Activated T-cell treated with anti-CD3 and anti-CD28 coated beads, Interleukin-2, amount 50 U/mL, for 24 hours (primary cell): Measurements from ENCODE around the gene GSTM5.
A peak's percentile ranks its signal among the peaks of the same experiment; 100 is the strongest.
"Not testable (repeated sequence)": the region's sequence is repeated elsewhere in the genome, so short reads cannot be mapped to it uniquely, and the experiment has no call there.

Experiments used
- DNase-seq: peaks from one replicate; pipeline ENCODE4 v3.0.0-alpha.2; 2020
- H3K27ac Mint-ChIP-seq: 2 replicates; pipeline ENCODE4 v1.8.0; 2020; ENCODE audit warnings: mild to moderate bottlenecking, mixed read lengths
- H3K27me3 Mint-ChIP-seq: 2 replicates; pipeline ENCODE4 v1.8.0; 2020; ENCODE audit warnings: mixed read lengths
- H3K36me3 Mint-ChIP-seq: 2 replicates; pipeline ENCODE4 v1.8.0; 2020; ENCODE audit warnings: low read depth, mixed read lengths
- H3K4me1 Mint-ChIP-seq: 2 replicates; pipeline ENCODE4 v1.8.0; 2020; ENCODE audit warnings: low read depth, mixed read lengths
- H3K4me3 Mint-ChIP-seq: 2 replicates; pipeline ENCODE4 v1.8.0; 2020; ENCODE audit warnings: mild to moderate bottlenecking, moderate library complexity, mixed read lengths
- H3K9me3 Mint-ChIP-seq: 2 replicates; pipeline ENCODE4 v1.8.0; 2020; ENCODE audit warnings: mixed read lengths

The GSTM5 gene

DNA sequence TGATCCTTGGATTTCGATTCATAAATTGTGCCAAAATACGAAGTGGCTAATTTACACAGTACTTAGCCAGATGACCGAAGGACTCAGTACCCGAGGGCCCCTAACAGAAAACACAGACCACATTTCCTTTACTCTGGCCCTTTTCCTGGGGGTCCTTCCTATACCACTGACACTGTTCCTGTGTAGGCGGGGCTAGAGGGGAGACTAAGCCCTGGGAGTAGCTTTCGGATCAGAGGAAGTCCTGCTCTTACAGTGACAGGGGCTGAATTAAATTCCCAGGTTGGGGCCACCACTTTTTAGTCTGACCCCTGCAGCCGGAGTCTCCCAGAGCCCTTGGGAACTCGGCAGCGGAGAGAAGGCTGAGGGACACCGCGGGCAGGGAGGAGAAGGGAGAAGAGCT, 24.9 kb upstream of the GSTM5 start:
- Mint-ChIP-seq H3K4me3 (peak overlapping the region; percentile 91), H3K4me1 (peaks cover 27% of the 10 kb centered on the region), H3K36me3 (peaks cover 36% of the 10 kb centered on the region), H3K27ac (peak overlapping the region; percentile 95)
- not testable (repeated sequence) for H3K9me3 Mint-ChIP-seq, H3K27me3 Mint-ChIP-seq, DNase-seq

DNA sequence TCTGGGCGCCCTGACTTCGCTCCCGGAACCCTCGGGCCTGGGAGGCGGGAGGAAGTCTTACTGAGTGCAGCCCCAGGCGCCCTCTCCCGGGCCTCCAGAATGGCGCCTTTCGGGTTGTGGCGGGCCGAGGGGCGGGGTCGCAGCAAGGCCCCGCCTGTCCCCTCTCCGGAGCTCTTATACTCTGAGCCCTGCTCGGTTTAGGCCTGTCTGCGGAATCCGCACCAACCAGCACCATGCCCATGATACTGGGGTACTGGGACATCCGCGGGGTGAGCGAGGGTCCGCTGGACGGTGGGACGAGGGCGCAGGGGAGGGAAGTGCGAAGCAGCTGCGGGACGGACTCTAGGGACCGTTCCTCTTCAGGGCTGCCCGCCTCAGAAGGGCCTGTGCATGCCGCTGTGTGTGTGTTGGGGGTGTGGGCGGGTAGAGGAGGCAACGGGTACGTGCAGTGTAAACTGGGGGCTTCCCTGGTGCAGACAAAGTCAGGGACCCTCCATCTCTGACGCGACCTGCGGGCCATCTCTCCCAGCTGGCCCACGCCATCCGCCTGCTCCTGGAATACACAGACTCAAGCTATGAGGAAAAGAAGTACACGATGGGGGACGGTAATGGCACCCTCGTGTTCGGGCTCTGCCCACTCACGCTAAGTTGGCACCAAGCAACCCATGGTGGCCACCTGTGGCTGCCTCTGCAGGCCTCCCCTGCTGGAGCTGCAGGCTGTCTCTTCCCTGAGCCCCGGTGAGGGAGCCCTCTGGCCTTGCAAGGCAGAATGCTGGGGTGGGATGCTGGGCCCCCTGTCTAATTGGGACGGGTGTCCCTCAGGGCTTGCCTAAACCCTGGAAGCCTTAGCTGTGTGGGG, 24.2 kb upstream of the GSTM5 start, which contains the start of gene GSTM1:
TSS of gene GSTM1 (plus strand) at position 177 of the 859 bp plus-strand sequence. CDS start at position 234, 57 bp downstream.
- H3K27ac Mint-ChIP-seq: peak within 1 kb of the TSS; percentile 95

DNA sequence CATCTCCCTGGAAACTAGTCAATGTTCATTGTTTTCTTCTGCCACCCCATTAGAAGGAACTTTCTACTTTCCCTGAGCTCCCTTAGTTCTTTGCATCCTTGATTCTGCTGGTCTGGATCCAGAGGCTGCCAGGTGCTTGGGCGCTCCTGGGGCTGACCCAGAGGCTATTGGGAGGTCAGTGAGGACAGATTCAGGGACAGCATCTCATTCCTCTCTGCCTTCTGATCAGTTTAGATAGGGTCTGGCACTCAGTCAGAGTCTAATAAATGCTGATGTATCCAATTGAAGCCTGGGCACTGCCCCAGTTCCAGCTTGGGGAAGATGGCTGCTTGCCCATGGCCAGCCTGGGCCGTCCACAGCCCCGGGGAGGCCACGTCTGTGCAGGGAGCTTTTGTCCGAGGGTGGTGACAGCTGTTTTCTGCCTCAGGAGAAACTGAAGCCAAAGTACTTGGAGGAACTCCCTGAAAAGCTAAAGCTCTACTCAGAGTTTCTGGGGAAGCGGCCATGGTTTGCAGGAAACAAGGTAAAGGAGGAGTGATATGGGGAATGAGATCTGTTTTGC, 22.1 kb upstream of the GSTM5 start:
- peaks cover 27% of the 10 kb centered on the region for H3K4me1 Mint-ChIP-seq
- DNase-seq: no peak
- no peaks in the 10 kb centered on the region for H3K9me3 Mint-ChIP-seq
- H3K4me3 Mint-ChIP-seq: peak overlapping the region; percentile 91
- H3K27ac Mint-ChIP-seq: no peak overlapping the region
- no peaks in the 10 kb centered on the region for H3K27me3 Mint-ChIP-seq
- peaks cover 47% of the 10 kb centered on the region for H3K36me3 Mint-ChIP-seq

More for the DNA sequence above, 24.2 kb upstream of the GSTM5 start, which contains the start of gene GSTM1:
- H3K4me1 Mint-ChIP-seq: peaks cover 27% of the 10 kb centered on the region
- peak within 1 kb of the TSS; percentile 91 for H3K4me3 Mint-ChIP-seq
- H3K27me3 Mint-ChIP-seq: no peaks in the 10 kb centered on the region
- H3K36me3 Mint-ChIP-seq: peaks cover 42% of the 10 kb centered on the region
- peak; percentile 93 for DNase-seq
- H3K9me3 Mint-ChIP-seq: no peaks in the 10 kb centered on the region

DNA sequence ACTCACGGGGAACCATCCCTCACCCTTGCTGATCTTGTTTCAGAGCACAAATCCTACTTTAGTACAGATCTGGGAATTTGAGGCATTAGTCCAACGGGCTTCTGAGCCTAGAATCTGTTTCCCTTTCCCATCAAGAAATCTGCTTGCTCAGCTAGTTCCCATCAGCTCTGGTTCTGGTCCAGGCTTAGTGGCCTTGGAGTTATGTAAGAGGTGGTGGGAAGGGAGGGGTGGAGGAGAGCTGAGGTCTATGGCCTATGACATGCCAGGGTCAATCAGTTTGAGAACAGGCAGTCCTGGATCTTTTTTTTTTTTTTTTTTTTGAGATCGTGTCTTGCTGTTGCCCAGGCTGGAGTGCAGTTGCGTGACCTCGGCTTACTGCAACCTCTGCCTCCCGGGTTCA, 20.3 kb upstream of the GSTM5 start:
- no peaks in the 10 kb centered on the region for H3K27me3 Mint-ChIP-seq
- peaks cover 27% of the 10 kb centered on the region for H3K4me1 Mint-ChIP-seq
- H3K9me3 Mint-ChIP-seq: no peaks in the 10 kb centered on the region
- no peak overlapping the region for H3K4me3 Mint-ChIP-seq
- peaks cover 61% of the 10 kb centered on the region for H3K36me3 Mint-ChIP-seq
- no peak overlapping the region for H3K27ac Mint-ChIP-seq
- no peak for DNase-seq

DNA sequence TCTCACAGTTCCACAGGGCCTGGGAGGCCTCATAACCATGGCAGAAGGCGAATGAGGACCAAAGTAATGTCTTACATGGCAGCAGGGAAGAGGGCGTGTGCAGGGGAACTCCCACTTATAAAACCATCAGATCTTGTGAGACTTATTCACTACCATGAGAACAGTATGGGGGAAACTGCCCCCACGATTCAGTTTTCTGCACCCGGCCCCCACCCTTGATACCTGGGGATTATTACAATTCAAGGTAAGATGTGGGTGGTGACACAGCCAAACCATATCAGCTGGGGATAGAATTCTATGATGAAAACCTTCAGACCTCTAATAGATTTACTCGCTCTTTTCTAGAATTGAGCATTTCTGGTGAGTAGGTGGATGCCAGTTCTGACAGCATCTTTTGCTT, 17.7 kb upstream of the GSTM5 start:
- H3K27ac Mint-ChIP-seq, DNase-seq, H3K27me3 Mint-ChIP-seq, H3K9me3 Mint-ChIP-seq, H3K4me3 Mint-ChIP-seq: not testable (repeated sequence)
- Mint-ChIP-seq H3K4me1 (peaks cover 12% of the 10 kb centered on the region), H3K36me3 (peaks cover 60% of the 10 kb centered on the region)

DNA sequence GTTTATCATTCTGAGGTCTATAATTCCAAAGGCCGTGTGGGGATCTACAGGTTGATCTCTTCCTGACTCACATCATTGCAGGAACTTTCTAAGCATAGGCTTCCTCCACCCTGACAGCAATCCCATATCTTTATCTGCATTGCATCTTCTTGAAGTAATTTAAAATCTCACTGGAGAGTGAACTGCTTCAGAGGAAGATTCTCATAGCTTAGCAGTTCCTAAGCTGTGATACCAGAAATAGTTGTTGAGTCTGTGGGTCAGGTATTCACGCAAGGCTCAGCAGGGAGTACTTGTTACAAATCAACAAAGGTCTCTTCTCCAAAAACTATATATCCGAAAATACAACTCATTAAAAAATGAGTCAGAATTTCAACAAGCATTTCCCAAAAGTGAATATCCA, 16.9 kb upstream of the GSTM5 start:
- not testable (repeated sequence) for H3K9me3 Mint-ChIP-seq, H3K27ac Mint-ChIP-seq, DNase-seq, H3K4me1 Mint-ChIP-seq, H3K4me3 Mint-ChIP-seq, H3K27me3 Mint-ChIP-seq
- peaks cover 53% of the 10 kb centered on the region for H3K36me3 Mint-ChIP-seq

DNA sequence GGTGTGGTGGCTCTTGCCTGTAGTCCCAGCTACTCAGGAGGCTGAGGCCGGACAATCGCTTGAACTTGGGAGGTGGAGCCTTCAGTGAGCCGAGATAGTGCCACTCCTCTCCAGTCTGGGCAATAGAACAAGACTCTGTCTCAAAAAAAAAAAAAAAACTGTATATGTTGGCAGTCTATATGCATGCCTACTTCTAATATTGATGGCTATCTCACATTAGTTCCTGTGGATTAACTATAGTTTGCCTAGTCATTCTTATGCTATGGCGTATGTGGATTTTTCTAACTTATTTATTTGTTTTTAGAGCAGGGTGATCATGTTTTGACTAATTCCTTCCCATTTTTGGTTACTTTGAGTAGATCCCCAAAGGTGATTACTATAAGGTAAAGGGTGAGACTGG, 15.0 kb upstream of the GSTM5 start:
- no peak for DNase-seq
- H3K9me3 Mint-ChIP-seq: no peaks in the 10 kb centered on the region
- peaks cover 38% of the 10 kb centered on the region for H3K36me3 Mint-ChIP-seq
- H3K27me3 Mint-ChIP-seq: no peaks in the 10 kb centered on the region
- H3K27ac Mint-ChIP-seq: no peak overlapping the region
- H3K4me3 Mint-ChIP-seq: no peak overlapping the region
- H3K4me1 Mint-ChIP-seq: no peaks in the 10 kb centered on the region

DNA sequence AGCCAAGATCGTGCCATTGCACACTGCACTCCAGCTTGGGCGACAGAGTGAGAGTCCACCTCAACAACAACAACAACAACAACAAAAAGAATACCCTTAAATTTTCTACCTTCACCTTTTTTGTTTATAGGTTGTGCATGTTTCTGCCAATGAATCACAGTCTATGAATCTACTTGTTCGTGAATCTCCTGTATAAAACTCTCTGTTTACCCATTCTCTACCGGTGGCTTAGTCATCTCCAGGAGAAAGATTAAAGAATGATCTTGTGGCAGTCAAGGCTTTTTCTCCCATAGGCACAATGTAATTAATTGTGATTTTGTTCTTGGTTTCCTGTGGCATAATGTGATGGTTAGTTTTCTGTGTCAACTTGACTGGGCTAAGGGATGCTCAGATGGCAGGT, 14.2 kb upstream of the GSTM5 start:
- not testable (repeated sequence) for DNase-seq, H3K4me1 Mint-ChIP-seq, H3K27ac Mint-ChIP-seq, H3K9me3 Mint-ChIP-seq, H3K4me3 Mint-ChIP-seq, H3K27me3 Mint-ChIP-seq
- peaks cover 32% of the 10 kb centered on the region for H3K36me3 Mint-ChIP-seq

DNA sequence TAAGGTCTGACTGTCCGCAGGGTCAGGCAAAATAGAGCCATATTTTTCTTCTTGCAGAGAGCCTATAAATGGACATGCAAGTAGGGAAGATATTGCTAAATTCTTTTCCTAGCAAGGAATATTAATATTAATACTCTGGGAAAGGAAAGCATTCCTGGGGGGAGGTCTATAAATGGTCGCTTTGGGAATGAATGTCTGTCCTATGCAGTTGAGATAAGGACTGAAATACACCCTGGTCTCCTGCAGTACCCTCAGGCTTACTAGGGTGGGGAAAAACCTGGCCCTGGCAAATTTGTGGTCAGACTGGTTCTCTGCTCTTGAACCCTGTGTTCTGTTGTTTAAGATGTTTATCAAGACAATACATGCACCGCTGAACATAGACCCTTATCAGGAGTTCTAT, 9.1 kb upstream of the GSTM5 start:
- not testable (repeated sequence) for H3K4me1 Mint-ChIP-seq, DNase-seq, H3K4me3 Mint-ChIP-seq, H3K27me3 Mint-ChIP-seq, H3K27ac Mint-ChIP-seq, H3K9me3 Mint-ChIP-seq
- H3K36me3 Mint-ChIP-seq: peaks cover 19% of the 10 kb centered on the region

DNA sequence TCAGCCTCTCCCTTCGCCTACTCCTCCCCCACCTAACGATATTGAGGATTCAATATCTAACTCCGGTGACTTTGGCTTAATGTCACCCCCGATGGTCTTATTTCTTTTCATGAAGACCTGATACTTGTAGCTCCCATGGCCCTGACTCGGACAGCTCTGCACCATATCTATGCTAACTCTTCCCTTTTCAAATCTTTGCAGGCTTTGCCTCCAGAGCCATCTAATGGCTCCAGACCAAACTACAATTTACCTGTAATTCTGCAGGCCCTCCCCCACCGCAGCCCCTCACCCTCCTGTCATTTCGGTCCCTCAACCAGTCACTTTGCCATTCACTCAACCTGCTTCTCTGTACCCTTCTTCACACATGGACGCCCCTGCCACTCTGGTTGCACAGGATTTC, 7.9 kb upstream of the GSTM5 start:
- Mint-ChIP-seq H3K4me3 (no peak overlapping the region), H3K9me3 (peaks cover 12% of the 10 kb centered on the region), H3K27ac (no peak overlapping the region), H3K27me3 (no peaks in the 10 kb centered on the region), H3K36me3 (peaks cover 25% of the 10 kb centered on the region), H3K4me1 (no peaks in the 10 kb centered on the region)
- DNase-seq: no peak

DNA sequence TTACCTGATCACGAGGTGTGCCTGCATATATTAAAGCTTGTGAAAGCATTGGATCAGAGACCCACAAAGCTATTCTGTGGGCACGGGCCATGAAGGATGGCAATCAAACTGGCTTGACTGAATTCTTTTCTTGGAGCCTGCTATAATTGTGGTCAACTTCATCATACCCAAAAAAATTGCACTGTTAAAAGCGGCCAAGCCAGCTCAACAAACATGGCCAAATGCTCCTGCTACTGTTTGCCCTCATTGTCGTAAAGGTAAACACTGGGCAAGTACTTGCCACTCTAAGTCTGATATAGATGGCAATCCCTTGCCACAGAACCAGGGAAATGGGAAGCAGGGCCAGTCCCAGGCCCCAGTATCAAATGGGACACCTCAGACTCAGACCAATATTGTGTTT, 6.6 kb upstream of the GSTM5 start:
- Mint-ChIP-seq H3K27me3 (no peaks in the 10 kb centered on the region), H3K4me1 (no peaks in the 10 kb centered on the region), H3K9me3 (peaks cover 17% of the 10 kb centered on the region), H3K27ac (no peak overlapping the region), H3K4me3 (no peak overlapping the region), H3K36me3 (peaks cover 29% of the 10 kb centered on the region)
- no peak for DNase-seq

DNA sequence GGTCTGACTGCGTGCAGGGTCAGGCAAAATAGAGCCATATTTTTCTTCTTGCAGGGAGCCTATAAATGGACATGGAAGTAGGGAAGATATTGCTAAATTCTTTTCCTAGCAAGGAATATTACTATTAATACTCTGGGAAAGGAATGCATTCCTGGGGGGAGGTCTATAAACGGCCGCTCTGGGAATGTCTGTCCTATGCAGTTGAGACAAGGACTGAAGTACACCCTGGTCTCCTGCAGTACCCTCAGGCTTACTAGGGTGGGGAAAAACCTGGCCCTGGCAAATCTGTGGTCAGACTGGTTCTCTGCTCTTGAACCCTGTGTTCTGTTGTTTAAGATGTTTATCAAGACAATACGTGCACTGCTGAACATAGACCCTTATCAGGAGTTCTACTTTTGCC, 3.1 kb upstream of the GSTM5 start:
- not testable (repeated sequence) for H3K27ac Mint-ChIP-seq, H3K27me3 Mint-ChIP-seq, H3K4me1 Mint-ChIP-seq, DNase-seq, H3K4me3 Mint-ChIP-seq
- peaks cover 17% of the 10 kb centered on the region for H3K9me3 Mint-ChIP-seq
- peaks cover 23% of the 10 kb centered on the region for H3K36me3 Mint-ChIP-seq

DNA sequence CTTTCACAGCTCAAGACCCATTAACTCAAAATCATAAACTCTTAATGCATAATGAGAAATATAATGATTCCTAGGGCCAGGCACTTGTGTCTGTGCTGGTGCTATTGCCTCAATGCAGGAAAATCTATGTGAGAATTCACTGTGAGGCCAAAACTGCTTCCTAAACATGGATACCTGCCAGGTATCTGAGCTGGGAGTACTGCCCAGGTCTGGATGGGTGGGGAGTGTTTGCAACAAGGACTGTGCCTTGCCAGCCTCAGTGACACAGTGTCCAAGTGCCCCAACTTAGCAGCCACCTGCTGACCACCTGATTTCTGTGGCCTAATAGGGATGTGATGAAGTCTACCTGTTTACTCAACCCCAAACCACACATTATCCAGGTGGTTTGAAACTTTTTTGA, 2.2 kb upstream of the GSTM5 start:
- Mint-ChIP-seq H3K9me3 (peaks cover 17% of the 10 kb centered on the region), H3K27me3 (peaks cover 16% of the 10 kb centered on the region), H3K36me3 (peaks cover 23% of the 10 kb centered on the region)
- DNase-seq, H3K27ac Mint-ChIP-seq, H3K4me1 Mint-ChIP-seq, H3K4me3 Mint-ChIP-seq: not testable (repeated sequence)

DNA sequence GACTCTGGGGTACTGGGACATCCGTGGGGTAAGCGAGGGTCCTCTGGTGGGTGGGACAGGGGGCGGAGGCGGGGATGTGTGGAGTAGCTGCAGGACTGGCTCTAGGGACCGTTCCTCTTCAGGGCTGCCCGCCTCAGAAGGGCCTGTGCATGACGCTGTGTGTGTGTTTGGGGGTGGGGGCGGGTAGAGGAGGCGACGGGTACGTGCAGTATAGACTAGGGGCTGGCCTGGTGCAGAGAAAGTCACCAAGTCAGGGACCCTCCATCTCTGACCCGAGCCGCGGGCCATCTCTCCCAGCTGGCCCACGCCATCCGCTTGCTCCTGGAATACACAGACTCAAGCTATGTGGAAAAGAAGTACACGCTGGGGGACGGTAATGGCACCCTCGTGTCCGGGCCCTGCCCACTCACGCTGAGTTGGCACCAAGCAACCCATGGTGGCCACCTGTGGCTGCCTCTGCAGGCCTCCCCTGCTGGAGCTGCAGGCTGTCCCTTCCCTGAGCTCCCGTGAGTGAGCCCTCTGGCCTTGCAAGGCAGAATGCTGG, 342 bp downstream of the GSTM5 start:
- no peak for DNase-seq
- Mint-ChIP-seq H3K4me3 (no peak overlapping the region), H3K27ac (no peak overlapping the region), H3K36me3 (peaks cover 19% of the 10 kb centered on the region), H3K9me3 (peaks cover 17% of the 10 kb centered on the region), H3K27me3 (peaks cover 16% of the 10 kb centered on the region), H3K4me1 (no peaks in the 10 kb centered on the region)

DNA sequence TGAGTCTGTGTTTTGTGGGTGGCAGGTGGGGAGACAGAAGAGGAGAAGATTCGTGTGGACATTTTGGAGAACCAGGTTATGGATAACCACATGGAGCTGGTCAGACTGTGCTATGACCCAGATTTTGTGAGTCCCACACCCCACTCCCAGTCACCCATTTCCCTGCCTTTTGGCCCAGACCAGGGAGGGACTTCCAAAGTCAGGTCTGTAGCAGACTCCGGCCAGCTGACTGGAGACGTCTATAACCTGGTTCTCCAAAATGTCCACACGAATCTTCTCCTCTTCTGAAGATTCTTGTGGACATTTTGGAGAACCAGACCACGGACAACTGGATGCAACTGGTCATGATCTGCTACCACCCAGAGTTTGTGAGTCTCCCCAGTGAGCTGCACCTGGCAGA, 1.6 kb downstream of the GSTM5 start:
- H3K4me3 Mint-ChIP-seq: no peak overlapping the region
- H3K27ac Mint-ChIP-seq: no peak overlapping the region
- no peaks in the 10 kb centered on the region for H3K4me1 Mint-ChIP-seq
- no peak for DNase-seq
- H3K27me3 Mint-ChIP-seq: peaks cover 16% of the 10 kb centered on the region
- peaks cover 10% of the 10 kb centered on the region for H3K9me3 Mint-ChIP-seq
- peaks cover 10% of the 10 kb centered on the region for H3K36me3 Mint-ChIP-seq
